GM12874 (cell line): Measurements from ENCODE around the gene SNTA1.

Experiments
- CTCF ChIP-seq: IDR thresholded peaks from 2 replicates; pipeline ENCODE4 v1.5.1; 2011; ENCODE audit warnings: low read depth, mild to moderate bottlenecking, control low read depth, low read length, moderate library complexity; ENCODE audit not compliant: insufficient read depth

Gene SNTA1

GRCh38 chr20:33470866-33471265 lies 27.3 kb upstream of the SNTA1 start:
- TF ChIP-seq CTCF, result no peak

GRCh38 chr20:33470457-33470856 lies 26.9 kb upstream of the SNTA1 start:
- no peak for TF ChIP-seq CTCF

GRCh38 chr20:33466303-33466646 lies 22.7 kb upstream of the SNTA1 start:
- no peak for TF ChIP-seq CTCF

GRCh38 chr20:33465481-33466302 lies 22.1 kb upstream of the SNTA1 start:
- no peak for TF ChIP-seq CTCF

- no peak for TF ChIP-seq CTCF
These were observed 20.0 kb upstream of the SNTA1 start for GRCh38 chr20:33463332-33464101.

GRCh38 chr20:33460711-33461110 lies 17.1 kb upstream of the SNTA1 start:
- no peak for TF ChIP-seq CTCF

GRCh38 chr20:33459599-33459998 lies 16.0 kb upstream of the SNTA1 start:
- TF ChIP-seq CTCF, result no peak
